ENCODE data around the gene FAXDC2.

FAXDC2 gene

DNA sequence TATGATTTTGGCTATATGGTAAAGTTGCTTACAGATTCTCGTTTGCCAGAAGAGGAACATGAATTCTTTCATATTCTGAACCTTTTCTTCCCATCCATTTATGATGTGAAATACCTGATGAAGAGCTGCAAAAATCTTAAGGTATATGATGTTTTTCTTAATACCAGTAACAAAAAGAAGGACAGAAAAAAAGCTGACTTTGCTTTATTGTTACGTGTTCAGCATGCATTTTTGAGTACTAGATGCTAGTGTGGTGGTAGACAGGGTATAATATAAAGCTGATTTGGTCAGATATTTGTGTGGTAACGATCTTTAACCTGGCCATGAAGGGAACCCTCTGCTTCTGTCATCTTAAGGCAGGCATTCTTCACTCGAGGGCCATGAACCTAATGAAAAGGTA lies 21.3 kb upstream of the FAXDC2 start:
- H3K27me3 ChIP-seq (ENCODE audit: control insufficient read depth, insufficient read depth, low read length), result no peaks in the 10 kb centered on the region
- TF ChIP-seq, protein P1, sequence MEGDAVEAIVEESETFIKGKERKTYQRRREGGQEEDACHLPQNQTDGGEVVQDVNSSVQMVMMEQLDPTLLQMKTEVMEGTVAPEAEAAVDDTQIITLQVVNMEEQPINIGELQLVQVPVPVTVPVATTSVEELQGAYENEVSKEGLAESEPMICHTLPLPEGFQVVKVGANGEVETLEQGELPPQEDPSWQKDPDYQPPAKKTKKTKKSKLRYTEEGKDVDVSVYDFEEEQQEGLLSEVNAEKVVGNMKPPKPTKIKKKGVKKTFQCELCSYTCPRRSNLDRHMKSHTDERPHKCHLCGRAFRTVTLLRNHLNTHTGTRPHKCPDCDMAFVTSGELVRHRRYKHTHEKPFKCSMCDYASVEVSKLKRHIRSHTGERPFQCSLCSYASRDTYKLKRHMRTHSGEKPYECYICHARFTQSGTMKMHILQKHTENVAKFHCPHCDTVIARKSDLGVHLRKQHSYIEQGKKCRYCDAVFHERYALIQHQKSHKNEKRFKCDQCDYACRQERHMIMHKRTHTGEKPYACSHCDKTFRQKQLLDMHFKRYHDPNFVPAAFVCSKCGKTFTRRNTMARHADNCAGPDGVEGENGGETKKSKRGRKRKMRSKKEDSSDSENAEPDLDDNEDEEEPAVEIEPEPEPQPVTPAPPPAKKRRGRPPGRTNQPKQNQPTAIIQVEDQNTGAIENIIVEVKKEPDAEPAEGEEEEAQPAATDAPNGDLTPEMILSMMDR (IDR thresholded peaks at IDR 0.05), result no peak
- H3K4me1 ChIP-seq, result no peaks in the 10 kb centered on the region
- no peak overlapping the region for H2AFZ ChIP-seq
- H3K4me2 ChIP-seq (ENCODE audit: low read length), result no peak overlapping the region
- no peak overlapping the region for H3K27ac ChIP-seq
- no peak overlapping the region for H3K9ac ChIP-seq
- H3K4me3 ChIP-seq (ENCODE audit: low read depth, low read length), result no peak overlapping the region
- no peaks in the 10 kb centered on the region for H3K36me3 ChIP-seq (ENCODE audit: control insufficient read depth, insufficient read depth, low read length)
- H3K9me3 ChIP-seq (ENCODE audit: control insufficient read depth, low read length), result no peaks in the 10 kb centered on the region
- H3K79me2 ChIP-seq, result peaks cover 11% of the 10 kb centered on the region

DNA sequence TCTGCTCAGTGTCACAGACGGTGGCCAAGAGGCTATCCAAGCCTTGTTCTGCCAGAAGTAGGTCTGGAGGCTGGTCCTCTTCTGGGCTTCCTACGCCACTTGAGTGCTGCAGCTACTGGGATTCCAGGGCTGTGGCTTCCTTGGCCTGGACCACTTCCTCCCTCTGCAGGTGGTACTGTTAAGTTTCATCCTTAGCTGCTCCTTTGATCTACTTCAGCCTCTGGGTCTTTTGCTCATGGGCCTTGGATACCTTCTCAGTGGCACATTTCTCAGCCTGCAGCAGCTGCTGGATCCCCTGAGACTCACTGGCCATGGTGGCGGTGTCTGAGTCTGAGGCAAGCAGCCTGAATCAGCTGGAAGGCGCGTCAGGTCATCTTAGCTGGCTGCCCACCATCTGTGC lies 18.3 kb upstream of the FAXDC2 start:
- peaks cover 18% of the 10 kb centered on the region for H3K79me2 ChIP-seq
- no peak overlapping the region for H3K4me2 ChIP-seq (ENCODE audit: low read length)
- no peak overlapping the region for H3K4me3 ChIP-seq (ENCODE audit: low read depth, low read length)
- H2AFZ ChIP-seq, result no peak overlapping the region
- no peak overlapping the region for H3K9ac ChIP-seq
- TF ChIP-seq, protein P1 (IDR thresholded peaks at IDR 0.05), result peak; percentile 74
- no peaks in the 10 kb centered on the region for H3K9me3 ChIP-seq (ENCODE audit: control insufficient read depth, low read length)
- H3K36me3 ChIP-seq (ENCODE audit: control insufficient read depth, insufficient read depth, low read length), result peaks cover 3% of the 10 kb centered on the region
- no peak overlapping the region for H3K27ac ChIP-seq
- H3K27me3 ChIP-seq (ENCODE audit: control insufficient read depth, insufficient read depth, low read length), result no peaks in the 10 kb centered on the region
- H3K4me1 ChIP-seq, result no peaks in the 10 kb centered on the region

DNA sequence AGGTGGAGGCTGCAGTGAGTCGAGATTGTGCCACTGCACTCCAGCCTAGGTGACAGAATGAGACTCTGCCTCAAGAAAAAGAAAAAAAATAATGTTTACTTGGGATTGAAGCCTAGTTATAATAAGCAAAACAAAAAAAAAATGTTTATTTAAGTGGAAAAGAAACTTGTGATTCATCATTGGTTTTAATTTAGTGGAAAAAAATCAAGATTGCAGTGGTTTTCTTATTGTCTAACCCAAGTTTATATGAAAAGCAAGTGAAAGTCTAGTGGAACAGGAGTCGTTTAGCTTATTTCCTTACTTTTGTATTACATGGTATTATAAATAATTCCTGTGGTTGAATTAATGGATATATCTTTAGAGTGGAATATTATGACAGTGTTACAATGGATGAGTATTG lies 16.4 kb upstream of the FAXDC2 start:
- no peak overlapping the region for H2AFZ ChIP-seq
- H3K4me3 ChIP-seq (ENCODE audit: low read depth, low read length), result no peak overlapping the region
- H3K9me3 ChIP-seq (ENCODE audit: control insufficient read depth, low read length), result no peaks in the 10 kb centered on the region
- H3K4me1 ChIP-seq, result no peaks in the 10 kb centered on the region
- H3K79me2 ChIP-seq, result peaks cover 27% of the 10 kb centered on the region
- H3K36me3 ChIP-seq (ENCODE audit: control insufficient read depth, insufficient read depth, low read length), result peaks cover 3% of the 10 kb centered on the region
- no peaks in the 10 kb centered on the region for H3K27me3 ChIP-seq (ENCODE audit: control insufficient read depth, insufficient read depth, low read length)
- H3K4me2 ChIP-seq (ENCODE audit: low read length), result no peak overlapping the region
- TF ChIP-seq, protein P1 (IDR thresholded peaks at IDR 0.05), result no peak
- no peak overlapping the region for H3K9ac ChIP-seq
- H3K27ac ChIP-seq, result no peak overlapping the region

DNA sequence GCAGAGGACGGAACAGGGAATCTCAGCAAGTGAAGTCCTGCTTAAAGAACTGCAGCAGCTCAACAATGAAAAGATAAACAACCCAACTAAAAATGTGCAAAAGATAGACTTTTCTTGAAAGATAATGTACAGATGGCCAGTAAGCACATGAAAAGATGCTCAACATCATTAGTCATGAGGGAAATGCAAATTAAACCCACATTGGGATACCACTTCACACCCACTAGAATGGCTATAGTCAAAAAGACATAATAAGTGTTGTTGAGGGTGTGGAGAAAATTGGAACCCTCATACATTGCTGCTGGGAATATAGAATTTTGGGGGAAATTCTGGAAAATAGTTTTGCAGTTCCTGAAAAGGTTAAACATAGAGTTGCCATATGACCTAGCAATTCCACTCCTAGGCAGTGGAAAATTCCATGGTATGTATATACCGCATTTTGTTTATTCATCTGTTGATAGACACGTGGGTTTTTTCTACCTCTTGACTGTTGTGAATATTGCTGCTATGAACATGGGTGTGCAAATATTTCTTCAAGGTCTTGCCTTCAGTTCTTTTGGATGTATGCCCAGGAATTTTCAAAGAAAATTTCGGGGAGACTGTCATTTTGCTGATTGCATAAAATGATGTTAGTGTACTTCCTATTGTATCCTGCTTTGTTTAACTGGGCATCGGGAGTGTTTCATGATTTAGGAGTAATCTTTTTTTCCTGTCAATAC lies 15.2 kb upstream of the FAXDC2 start:
- Histone ChIP-seq H3K36me3 (ENCODE audit: control insufficient read depth, insufficient read depth, low read length) (peaks cover 3% of the 10 kb centered on the region), H3K9me3 (ENCODE audit: control insufficient read depth, low read length) (no peaks in the 10 kb centered on the region), H3K79me2 (peaks cover 34% of the 10 kb centered on the region), H3K27me3 (ENCODE audit: control insufficient read depth, insufficient read depth, low read length) (no peaks in the 10 kb centered on the region), H2AFZ (no peak overlapping the region), H3K4me3 (ENCODE audit: low read depth, low read length) (no peak overlapping the region), H3K9ac (no peak overlapping the region), H3K27ac (no peak overlapping the region), H3K4me1 (peaks cover 4% of the 10 kb centered on the region), H3K4me2 (ENCODE audit: low read length) (no peak overlapping the region)
- TF ChIP-seq, protein P1 (IDR thresholded peaks at IDR 0.05), result no peak

Measured in parathyroid adenoma (tissue), 2 donors.